GM12878 (cell line): ENCODE measurements around the gene CACYBP.

Experiments
- POLR2A ChIP-seq: IDR thresholded peaks from 2 replicates; pipeline ENCODE4 v1.6.1; 2011; ENCODE audit warnings: low read depth, mild to moderate bottlenecking, low read length
- ZNF274 ChIP-seq: IDR thresholded peaks from one replicate; pipeline ENCODE4 v1.8.0; 2011; ENCODE audit not compliant: insufficient read length, insufficient read depth
- ZSCAN29 ChIP-seq: fragments of 450-650 bp; IDR thresholded peaks from 2 replicates; pipeline ENCODE4 v1.6.1; 2017; ENCODE audit warnings: mild to moderate bottlenecking, moderate library complexity
- TF ChIP-seq, protein P1 (sequence below), 3 experiments: IDR thresholded peaks in 2 of 3; conservative IDR thresholded peaks in 1 of 3; 2 replicates each; pipeline ENCODE4 v1.5.1; 2011; ENCODE audit warnings: low read depth in 3 of 3, low read length in 3 of 3, mild to moderate bottlenecking in 3 of 3, control low read depth in 2 of 3, moderate library complexity in 2 of 3, inconsistent platforms in 1 of 3, mixed read lengths in 1 of 3; ENCODE audit not compliant: control insufficient read depth in 2 of 3, insufficient read depth in 1 of 3; ENCODE audit errors: extremely low read depth in 1 of 3

DNA sequence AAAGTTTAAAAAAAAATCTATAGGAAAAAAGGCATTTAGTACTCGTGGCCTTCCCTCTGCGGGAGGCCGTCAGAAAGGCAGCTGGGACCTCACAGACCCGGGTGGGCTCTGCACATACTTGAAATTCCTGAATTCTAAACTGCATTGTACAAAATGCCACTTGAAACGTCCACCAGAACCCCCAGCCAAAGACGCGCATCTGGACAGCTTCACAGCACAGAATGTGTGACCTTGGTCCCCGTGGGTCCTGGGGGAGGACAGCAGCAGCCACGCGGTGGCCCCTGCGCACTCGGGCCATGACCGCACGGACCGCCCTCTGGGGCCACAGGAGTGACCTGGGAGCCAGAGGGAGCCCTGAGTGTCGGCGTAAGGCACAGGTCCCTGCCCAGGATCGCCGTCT, 44.1 kb downstream of the CACYBP start:
- TF ChIP-seq, protein P1, sequence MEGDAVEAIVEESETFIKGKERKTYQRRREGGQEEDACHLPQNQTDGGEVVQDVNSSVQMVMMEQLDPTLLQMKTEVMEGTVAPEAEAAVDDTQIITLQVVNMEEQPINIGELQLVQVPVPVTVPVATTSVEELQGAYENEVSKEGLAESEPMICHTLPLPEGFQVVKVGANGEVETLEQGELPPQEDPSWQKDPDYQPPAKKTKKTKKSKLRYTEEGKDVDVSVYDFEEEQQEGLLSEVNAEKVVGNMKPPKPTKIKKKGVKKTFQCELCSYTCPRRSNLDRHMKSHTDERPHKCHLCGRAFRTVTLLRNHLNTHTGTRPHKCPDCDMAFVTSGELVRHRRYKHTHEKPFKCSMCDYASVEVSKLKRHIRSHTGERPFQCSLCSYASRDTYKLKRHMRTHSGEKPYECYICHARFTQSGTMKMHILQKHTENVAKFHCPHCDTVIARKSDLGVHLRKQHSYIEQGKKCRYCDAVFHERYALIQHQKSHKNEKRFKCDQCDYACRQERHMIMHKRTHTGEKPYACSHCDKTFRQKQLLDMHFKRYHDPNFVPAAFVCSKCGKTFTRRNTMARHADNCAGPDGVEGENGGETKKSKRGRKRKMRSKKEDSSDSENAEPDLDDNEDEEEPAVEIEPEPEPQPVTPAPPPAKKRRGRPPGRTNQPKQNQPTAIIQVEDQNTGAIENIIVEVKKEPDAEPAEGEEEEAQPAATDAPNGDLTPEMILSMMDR (IDR thresholded peaks at IDR 0.05 in 2 of 3, conservative IDR thresholded peaks at IDR 0.05 in 1 of 3; ENCODE audit: control insufficient read depth in 2 of 3, extremely low read depth in 1 of 3, insufficient read depth in 1 of 3, low read depth in 3 of 3, low read length in 3 of 3) = no peak
- TF ChIP-seq ZSCAN29 (no peak), POLR2A (no peak), ZNF274 (no peak)
